AG04449 (cell line): ENCODE data around the gene ZDHHC16.
"Not testable (repeated sequence)": the region's sequence is repeated elsewhere in the genome, so short reads cannot be mapped to it uniquely, and the experiment has no call there.

Source experiments
- CTCF ChIA-PET: fragments of 350-600 bp; formaldehyde crosslinking; extraction: SDS; loops from one replicate; lab custom pipeline; 2021; ENCODE audit warnings: antibody characterized with exemption; lab: Yijun Ruan, JAX
- POLR2A ChIA-PET: fragments of 400-600, 350-600 bp; formaldehyde crosslinking; extraction: SDS; loops from one replicate; lab custom pipeline; 2020; ENCODE audit warnings: antibody characterized with exemption, inconsistent platforms; lab: Yijun Ruan, JAX
- DNase-seq: peaks from one replicate; pipeline ENCODE4 v3.0.0-alpha.2; 2010; ENCODE audit warnings: low read depth, low spot score
- H3K4me3 ChIP-seq: 2 replicates; pipeline ENCODE4 v1.5.1; 2011; ENCODE audit warnings: low read depth, mild to moderate bottlenecking, control low read depth, low read length
- CTCF ChIP-seq: IDR thresholded peaks from one replicate; pipeline ENCODE4 v1.5.1; 2011; ENCODE audit warnings: mild to moderate bottlenecking, moderate library complexity, low read length, control low read depth, inconsistent platforms; ENCODE audit not compliant: insufficient read depth; ENCODE audit errors: missing control alignments

The ZDHHC16 gene

DNA sequence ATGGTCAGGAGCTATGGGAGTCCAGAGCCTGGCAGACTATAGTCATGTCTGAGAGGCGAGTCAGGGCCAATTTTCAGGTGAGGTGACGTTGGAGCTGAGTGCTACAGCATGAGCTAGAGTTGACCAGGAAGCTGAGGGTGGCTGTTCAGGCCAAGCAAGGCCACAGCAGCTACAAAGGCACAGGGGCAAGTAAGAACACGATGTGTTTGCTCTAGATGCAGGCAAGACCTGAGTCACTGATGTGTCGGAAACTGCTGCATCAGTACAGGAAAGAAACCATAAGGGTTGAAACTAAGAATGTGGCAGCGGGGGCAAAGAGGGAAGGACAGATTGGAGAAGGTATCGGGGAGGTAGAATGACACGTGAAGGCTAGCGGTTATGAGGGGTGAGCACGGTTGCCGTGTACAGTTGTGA is 33.1 kb upstream of the ZDHHC16 start:
- ChIA-PET POLR2A (no interaction called here), CTCF (interaction anchor here (2.3 to 9.6 kb wide), 2 partner anchors 9 to 12 kb away, joined by 9 to 108 read pairs; partner anchors contain the start of genes PGAM1 and RRP12)
- H3K4me3 ChIP-seq, result no peak overlapping the region
- TF ChIP-seq CTCF, result no peak
- DNase-seq, result no peak

DNA sequence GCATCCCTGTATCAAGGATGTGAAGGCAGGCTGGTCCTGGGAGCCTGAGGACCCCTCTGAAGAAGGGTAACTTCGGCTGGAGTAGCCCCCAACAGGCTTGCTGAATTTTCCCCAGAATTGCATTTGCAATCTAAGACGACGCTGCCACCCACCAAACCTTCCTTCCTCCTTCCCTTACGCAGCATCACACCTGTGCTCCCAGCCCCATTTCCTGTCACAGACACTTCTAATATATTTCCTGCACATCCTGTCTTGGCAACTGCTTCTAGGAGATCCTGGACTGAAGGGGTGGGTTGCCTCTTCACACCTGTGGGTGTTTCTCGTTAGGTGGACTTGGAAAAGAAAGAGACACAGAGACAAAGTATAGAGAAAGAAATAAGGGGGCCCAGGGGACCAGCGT is 29.4 kb upstream of the ZDHHC16 start:
- H3K4me3 ChIP-seq, result no peak overlapping the region
- no peak for DNase-seq
- POLR2A ChIA-PET, result interaction anchor here (0.6 kb wide), 1 partner anchor 9 kb away, joined by 3 read pairs; the partner anchor contains the start of gene PGAM1
- CTCF ChIA-PET, result no interaction called here
- no peak for TF ChIP-seq CTCF

- ChIA-PET CTCF (interaction anchor here (0.6 to 8.5 kb wide), 5 partner anchors 10 to 351 kb away, joined by 3 to 108 read pairs (median 8); partner anchors contain the start of gene RRP12), POLR2A (interaction anchor here (1.3 to 1.4 kb wide), 2 partner anchors 9 to 11 kb away, joined by 3 to 6 read pairs; no protein-coding TSS in a partner anchor)
- DNase-seq, H3K4me3 ChIP-seq: not testable (repeated sequence)
These were observed 22.2 kb upstream of the ZDHHC16 start for GRCh38 chr10:97423757-97424098.

DNA sequence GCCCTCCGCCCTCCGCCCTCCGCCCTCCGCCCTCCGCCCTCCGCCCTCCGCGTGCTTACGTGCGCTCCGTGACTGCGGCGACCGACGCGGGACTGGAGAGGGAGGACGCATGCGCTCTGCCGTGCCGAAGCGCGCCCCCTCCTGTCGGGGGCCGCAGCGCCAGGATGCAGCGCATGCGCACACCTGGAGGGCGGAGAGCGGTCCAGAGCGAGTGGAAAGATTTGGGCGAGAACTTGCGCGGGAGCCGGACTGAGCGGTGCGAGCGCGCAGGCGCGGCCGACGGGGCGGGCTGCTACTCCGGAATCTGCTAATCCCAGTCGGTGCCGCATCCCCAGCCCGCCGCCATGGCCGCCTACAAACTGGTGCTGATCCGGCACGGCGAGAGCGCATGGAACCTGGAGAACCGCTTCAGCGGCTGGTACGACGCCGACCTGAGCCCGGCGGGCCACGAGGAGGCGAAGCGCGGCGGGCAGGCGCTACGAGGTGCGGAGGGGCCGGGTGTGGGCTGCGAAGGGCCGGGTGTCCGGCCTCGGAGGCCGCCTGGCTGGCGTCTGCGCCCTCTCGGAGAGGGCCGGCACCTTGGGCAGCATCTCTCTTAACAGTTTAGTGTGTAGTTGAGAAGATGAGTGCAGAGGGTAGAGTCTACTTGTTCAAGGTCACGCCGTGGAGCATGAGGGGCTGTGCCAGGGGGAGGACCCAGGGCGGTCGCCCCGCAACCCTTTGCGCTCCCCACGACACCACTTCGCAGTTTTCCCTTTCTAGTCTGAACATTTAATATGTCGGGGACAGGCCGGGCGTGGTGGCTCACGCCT is 19.8 kb upstream of the ZDHHC16 start, which contains the start of gene PGAM1:
TSS of gene PGAM1 (plus strand) at position 228 of the 812 bp plus-strand sequence. CDS start at position 345, 117 bp downstream.
- peak within 1 kb of the TSS; percentile 96 for H3K4me3 ChIP-seq
- ChIA-PET POLR2A (interaction anchor here (0.6 kb wide), 1 partner anchor 10 kb away, joined by 3 read pairs; no protein-coding TSS in a partner anchor), CTCF (interaction anchor here (8.5 kb wide), 1 partner anchor 15 kb away, joined by 108 read pairs; no protein-coding TSS in a partner anchor)

GRCh38 chr10:97426776-97427570 is 19.0 kb upstream of the ZDHHC16 start:
- no peak for DNase-seq
- no peak for TF ChIP-seq CTCF
- POLR2A ChIA-PET, result no interaction called here
- CTCF ChIA-PET, result interaction anchor here (1.5 kb wide), 1 partner anchor 23 kb away, joined by 3 read pairs; no protein-coding TSS in a partner anchor
- peak overlapping the region; percentile 96 for H3K4me3 ChIP-seq

More for the DNA sequence above, 19.8 kb upstream of the ZDHHC16 start, which contains the start of gene PGAM1:
- DNase-seq, result peak; percentile 66
- peak; percentile 98 for TF ChIP-seq CTCF

DNA sequence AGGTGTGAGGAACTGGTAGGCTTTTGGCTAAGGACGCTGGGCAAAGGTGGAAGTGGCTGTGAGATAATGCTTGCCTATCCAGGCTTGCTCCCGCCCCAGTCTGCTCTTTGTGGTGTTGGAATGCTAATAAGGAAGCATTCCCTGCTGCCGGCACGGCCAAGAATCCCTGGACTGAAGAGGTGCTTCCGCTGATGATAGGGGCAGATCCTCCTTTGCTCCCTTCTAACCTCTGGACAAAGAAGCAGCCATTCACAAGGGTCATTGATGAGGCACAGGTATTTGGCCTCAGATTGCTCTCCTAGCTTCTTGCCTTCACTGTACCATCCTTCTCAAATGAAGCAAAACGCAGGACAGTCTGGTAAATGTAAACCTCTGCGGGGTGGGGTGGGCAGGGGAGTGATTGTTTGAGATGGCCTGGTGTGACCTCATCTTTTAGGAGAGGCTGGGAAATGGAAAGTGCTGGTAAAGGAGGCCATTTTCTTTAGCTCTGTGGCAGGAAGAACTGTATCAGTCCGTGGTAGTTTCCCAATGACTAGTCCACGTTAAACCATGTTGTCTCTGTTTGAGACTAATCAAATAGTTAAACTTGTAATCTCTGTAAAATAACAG is 18.3 kb upstream of the ZDHHC16 start:
- ChIA-PET POLR2A (interaction anchor here (0.7 to 0.8 kb wide), 2 partner anchors 12 to 289 kb away, joined by 3 to 5 read pairs; no protein-coding TSS in a partner anchor), CTCF (interaction anchor here (0.6 to 1.5 kb wide), 5 partner anchors 8 to 48 kb away, joined by 3 read pairs; no protein-coding TSS in a partner anchor)
- H3K4me3 ChIP-seq, result peak overlapping the region; percentile 96
- no peak for TF ChIP-seq CTCF
- DNase-seq, result no peak
